ENCODE results near the gene HEMGN.

HEMGN gene

GRCh38 chr9:97925497-97926334 is 12.3 kb downstream of the HEMGN start:
- DNase-seq = no peak

GRCh38 chr9:97924386-97924785 is 13.6 kb downstream of the HEMGN start:
- no peak for DNase-seq

DNA sequence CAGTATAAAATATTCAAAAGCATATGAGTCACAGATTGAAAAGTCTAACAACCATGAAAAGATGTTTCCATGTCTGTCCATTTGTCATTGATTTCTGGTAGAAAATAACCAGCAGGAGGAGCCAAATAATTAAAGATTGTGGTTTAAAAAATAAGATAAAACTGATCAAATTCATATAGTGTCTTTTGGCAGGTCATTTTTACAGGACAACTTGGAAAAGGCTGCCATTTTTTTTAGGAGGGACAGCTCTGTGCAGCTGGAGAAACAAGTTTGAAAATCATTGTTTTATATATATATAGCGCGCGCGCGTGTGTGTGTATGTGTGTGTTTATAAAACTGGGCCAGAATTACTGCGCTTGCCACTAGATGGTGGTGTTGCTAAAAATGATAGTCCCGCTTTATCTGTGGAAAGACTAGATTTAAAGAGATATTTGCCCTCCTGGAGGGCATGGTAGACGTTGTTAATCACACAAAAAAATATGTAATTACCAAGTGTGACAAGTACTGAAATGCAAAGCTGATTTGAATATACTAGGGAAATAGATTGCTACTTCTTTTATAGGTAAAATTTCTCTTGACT is 14.4 kb downstream of the HEMGN start:
- peak; percentile 87 for DNase-seq

- DNase-seq = peak; percentile 99
Observed at GRCh38 chr9:97921959-97922724, 15.8 kb downstream of the HEMGN start, which contains the start of gene TRMO. Gene TRMO (minus strand): TSS chr9:97922500. CDS start chr9:97922493, 7 bp downstream.

DNA sequence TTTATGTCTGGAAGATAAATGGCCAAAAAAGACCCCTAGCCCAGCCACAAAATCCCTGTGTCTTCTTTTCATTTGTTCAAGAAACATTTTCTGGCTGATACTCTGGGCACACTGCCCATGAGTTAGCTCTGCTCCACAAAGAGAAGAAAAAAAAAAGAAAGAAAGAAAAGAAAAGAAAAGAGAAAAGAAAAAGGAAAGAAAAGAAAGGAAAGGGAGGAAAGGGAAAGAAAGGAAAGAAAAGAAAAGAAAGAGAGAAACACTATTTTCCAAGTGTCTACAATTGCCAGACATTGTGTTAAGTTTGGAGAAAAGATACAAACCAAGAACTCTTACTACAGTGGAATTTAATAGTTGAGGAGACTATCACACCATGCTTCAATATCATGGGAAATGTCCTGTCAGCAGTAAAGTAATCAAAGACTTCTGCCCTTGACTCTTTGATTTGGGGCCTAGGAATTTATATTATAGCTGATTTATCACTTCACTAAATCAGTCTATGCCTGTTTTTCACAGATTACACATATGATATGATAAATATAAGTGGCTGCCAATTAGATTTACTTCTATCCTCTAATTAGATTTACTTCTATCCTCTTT is 18.7 kb downstream of the HEMGN start:
- no peak for DNase-seq

GRCh38 chr9:97918611-97919010 is 19.4 kb downstream of the HEMGN start:
- no peak for DNase-seq

DNA sequence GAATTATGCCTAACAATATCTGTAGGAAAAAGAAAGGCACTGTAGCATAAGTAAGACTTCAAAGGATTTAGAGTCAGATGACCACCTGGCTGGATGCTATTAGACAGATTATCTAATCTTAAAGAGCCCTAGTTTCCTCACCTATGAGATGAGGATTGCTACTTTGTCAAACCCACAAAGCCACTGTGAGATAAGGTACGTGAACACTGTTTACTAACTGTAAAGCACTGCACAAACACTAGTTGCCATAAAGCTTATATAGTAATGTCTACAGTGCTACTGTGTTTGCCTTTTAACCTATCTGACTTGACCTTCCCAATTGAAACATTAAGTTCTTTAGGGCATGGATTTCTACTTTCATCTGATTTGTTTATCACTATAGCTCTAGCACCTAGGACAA is 26.0 kb downstream of the HEMGN start:
- no peak for DNase-seq

GRCh38 chr9:97911528-97911927 is 26.4 kb downstream of the HEMGN start:
- no peak for DNase-seq

DNA sequence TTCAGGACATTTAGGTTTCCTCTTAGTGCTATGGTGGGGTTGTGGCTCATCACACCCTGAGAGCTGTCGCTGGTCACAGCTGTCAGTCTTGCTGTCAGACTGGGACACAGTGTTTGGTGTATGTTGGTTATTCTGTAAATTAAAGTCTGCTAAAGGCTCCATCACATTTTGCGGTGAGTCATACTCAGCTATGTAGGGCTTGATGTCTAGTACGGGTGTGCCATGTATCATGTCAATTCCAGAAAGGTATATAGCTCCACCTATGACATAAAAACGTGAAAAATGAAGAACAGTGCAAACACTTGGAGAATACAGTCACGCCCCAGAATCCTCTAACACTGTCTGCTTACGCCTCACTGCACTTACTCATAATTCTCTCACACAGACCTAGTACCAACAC is 27.6 kb downstream of the HEMGN start:
- no peak for DNase-seq

DNA sequence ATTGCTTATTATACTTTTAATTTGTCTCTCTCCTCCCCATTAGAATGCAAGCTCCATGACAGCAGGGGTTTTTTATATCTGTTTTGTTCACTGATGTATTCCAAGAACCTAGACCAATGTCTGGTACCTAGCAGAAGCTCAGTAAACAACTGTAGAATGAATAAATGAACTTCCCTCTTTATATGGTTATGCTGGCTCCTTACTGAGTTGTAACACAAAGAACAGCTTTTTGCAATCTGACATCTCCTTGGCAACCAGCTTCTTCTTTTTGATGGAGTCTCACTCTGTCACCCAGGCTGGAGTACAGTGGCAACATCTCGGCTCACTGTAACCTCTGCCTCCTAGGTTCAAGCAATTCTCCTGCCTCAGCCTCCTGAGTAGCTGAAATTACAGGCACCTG is 29.3 kb downstream of the HEMGN start:
- DNase-seq = no peak

DNA sequence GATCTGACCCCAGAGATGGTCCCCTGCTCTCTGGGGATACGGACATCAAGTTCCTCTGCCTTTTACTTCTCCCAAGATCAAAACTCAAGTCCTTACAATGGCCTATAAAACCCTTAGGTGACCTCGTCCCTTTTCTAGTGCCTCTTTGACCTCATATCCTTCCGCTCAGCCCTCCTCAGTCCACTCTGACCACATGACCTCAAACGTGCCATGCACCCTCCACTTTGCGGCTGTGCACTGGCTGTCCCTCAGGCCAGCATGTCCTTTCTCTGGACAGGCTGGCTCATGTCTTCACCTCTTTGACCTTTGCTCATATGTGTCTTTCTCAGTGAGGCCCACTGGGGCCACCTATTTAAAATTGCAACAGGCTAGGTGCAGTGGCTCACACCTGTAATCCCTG is 30.3 kb downstream of the HEMGN start:
- DNase-seq = no peak

- peak; percentile 75 for DNase-seq
Observed at GRCh38 chr9:97907046-97907445, 30.9 kb downstream of the HEMGN start.

GRCh38 chr9:97906236-97906831 is 31.6 kb downstream of the HEMGN start:
- peak; percentile 83 for DNase-seq

DNA sequence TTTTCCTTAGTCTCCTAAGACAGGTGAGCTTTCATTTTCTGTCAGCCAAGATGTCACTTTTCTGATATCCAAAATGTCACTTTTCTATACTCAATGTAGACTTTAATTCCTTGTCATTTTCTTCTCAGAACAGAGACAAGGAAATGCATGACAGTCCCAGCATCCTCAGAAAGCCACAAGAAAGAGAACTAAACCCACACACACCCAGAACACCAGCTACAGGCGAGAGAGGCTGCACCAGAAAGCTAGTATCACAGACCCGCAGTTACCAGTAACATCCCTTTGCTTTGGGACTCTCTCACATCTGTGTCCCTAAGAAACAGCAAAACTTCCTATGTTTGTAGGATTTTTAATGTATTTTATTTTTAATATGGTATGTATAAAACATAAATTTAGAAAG is 32.7 kb downstream of the HEMGN start:
- DNase-seq = peak; percentile 79

GRCh38 chr9:97904725-97905124 is 33.2 kb downstream of the HEMGN start:
- DNase-seq = peak; percentile 80

- DNase-seq = no peak
Observed at GRCh38 chr9:97903177-97903576, 34.8 kb downstream of the HEMGN start.

- DNase-seq = no peak
Observed at GRCh38 chr9:97900738-97901565, 37.0 kb downstream of the HEMGN start.

DNA sequence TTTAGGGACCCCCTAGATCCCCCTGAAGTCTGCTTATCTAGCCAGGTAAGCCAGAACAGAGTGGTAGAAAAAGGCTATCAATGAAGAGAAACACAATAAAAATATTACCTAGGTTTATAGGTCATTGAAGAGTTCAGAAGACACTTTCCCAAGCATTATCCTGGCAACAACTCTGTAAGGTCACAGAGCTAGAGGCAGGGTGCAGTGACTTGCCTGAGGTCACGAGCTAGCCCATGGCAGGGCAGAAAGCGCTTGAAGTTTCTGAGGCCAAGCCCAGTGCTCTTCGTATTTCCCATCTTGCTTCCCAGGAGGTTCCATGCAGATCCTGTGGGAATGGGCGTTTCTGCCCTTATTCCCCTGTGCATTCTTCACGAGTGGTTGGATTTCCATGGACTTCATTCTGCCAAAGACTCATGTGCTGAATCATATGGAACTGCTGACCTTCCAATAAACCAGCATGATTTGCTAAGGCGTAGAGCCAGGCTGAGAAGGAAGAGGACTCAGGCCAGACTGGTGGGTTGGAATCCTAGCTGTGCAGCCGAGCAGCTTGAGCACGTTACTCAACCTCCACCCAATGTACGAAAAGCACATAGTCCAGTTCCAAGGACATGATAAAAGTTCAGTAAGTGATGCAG is 37.8 kb downstream of the HEMGN start:
- no peak for DNase-seq

GRCh38 chr9:97895695-97896332 is 42.2 kb downstream of the HEMGN start:
- no peak for DNase-seq

DNA sequence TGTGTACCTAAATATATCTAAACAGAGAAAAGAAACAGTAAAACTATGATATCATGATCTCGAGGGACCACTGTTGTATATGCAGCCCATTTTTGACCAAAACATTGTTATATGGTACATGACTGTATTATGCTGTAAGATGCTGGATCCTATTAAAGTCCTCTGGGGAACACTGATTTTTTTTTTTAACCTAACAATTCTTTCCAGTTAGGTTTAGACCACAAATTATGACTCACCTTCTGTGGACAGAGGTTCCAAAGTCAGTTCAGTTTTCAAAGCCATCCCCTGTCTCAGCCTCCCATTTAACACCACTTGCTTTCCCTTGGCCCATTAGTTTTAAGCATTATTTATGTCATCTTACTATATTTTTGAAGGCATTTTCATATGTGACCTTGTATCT is 42.8 kb downstream of the HEMGN start:
- no peak for DNase-seq

DNA sequence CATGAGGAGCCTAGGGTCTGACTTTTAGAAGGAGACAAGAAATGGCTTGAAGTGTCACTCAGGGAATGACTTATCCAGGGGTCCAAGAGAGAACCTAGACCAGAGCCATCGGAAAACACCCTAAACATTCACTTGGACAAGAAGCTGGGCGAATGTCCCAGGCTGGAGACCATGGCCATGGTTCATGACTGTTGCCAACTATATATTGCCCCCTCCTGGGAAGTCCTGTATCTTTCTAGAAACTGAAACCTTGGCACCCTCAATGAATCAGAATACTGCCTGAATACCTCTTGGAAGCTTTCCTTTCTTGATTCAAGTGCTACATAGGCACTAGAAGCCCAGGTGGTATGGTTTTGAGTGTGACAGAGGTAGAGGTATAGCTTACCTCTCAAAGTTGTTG is 45.6 kb downstream of the HEMGN start:
- DNase-seq = no peak
